Measurements from ENCODE around the gene LDB2. TPM values are rescaled to one million over a fixed set of nuclear protein-coding genes. Genes with fewer than 3 reads are reported as not detected.

LDB2 gene
- total RNA-seq, 6 experiments from 2014 or later = 24.2 to 40.4 (median 31.7) TPM

- Mint-ChIP-seq H3K4me3 (no peak overlapping the region), H3K27me3 (ENCODE audit: insufficient read depth) (no peaks in the 10 kb centered on the region; the same call in 1 of the 2 replicates), H3K4me1 (ENCODE audit: low read depth) (peaks cover 34% of the 10 kb centered on the region), H3K27ac (no peak overlapping the region), H3K36me3 (ENCODE audit: low read depth) (peaks cover 19% of the 10 kb centered on the region), H3K9me3 (no peaks in the 10 kb centered on the region)
- DNase-seq = no peak
- TF ChIP-seq, protein P1, sequence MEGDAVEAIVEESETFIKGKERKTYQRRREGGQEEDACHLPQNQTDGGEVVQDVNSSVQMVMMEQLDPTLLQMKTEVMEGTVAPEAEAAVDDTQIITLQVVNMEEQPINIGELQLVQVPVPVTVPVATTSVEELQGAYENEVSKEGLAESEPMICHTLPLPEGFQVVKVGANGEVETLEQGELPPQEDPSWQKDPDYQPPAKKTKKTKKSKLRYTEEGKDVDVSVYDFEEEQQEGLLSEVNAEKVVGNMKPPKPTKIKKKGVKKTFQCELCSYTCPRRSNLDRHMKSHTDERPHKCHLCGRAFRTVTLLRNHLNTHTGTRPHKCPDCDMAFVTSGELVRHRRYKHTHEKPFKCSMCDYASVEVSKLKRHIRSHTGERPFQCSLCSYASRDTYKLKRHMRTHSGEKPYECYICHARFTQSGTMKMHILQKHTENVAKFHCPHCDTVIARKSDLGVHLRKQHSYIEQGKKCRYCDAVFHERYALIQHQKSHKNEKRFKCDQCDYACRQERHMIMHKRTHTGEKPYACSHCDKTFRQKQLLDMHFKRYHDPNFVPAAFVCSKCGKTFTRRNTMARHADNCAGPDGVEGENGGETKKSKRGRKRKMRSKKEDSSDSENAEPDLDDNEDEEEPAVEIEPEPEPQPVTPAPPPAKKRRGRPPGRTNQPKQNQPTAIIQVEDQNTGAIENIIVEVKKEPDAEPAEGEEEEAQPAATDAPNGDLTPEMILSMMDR (IDR thresholded peaks at IDR 0.05) = no peak
Measured at GRCh38 chr4:16826406-16826910, 72.0 kb downstream of the LDB2 start.

DNA sequence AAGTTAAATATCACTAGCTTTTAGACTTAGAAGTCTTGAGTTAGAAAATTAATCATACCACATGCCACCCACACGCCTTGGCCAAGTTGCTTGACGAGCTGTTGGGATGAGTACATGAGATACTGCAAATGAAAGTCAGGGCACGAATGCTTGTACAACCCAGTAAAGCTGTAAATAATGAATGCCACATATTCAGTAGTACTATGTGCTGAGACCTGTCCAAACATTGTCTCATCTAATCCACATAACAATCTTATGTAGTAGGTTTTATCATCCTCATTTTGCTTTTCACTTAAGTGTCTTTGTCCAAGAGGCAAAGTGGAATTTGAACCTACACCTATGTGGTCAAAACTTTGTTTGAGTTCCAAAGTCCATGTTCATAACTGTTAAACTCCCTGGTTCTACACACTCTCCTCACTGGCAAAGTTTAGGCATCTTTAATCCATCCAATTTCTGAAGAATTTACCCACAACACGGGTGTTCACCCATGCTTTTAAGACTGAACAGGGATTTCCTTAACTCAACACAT is 74.1 kb downstream of the LDB2 start:
- H3K36me3 Mint-ChIP-seq (ENCODE audit: low read depth) = peaks cover 19% of the 10 kb centered on the region
- H3K4me1 Mint-ChIP-seq (ENCODE audit: low read depth) = peaks cover 35% of the 10 kb centered on the region
- DNase-seq = no peak
- H3K4me3 Mint-ChIP-seq = no peak overlapping the region
- TF ChIP-seq, protein P1 (IDR thresholded peaks at IDR 0.05) = no peak
- H3K27ac Mint-ChIP-seq = no peak overlapping the region
- H3K9me3 Mint-ChIP-seq = no peaks in the 10 kb centered on the region
- no peaks in the 10 kb centered on the region; the same call in none of the 2 replicates for H3K27me3 Mint-ChIP-seq (ENCODE audit: insufficient read depth)

- peaks cover 19% of the 10 kb centered on the region for H3K36me3 Mint-ChIP-seq (ENCODE audit: low read depth)
- no peaks in the 10 kb centered on the region for H3K9me3 Mint-ChIP-seq
- H3K27me3 Mint-ChIP-seq (ENCODE audit: insufficient read depth) = no peaks in the 10 kb centered on the region; the same call in none of the 2 replicates
- H3K4me3 Mint-ChIP-seq = no peak overlapping the region
- TF ChIP-seq, protein P1 (IDR thresholded peaks at IDR 0.05) = no peak
- peaks cover 25% of the 10 kb centered on the region for H3K4me1 Mint-ChIP-seq (ENCODE audit: low read depth)
- DNase-seq = no peak
- H3K27ac Mint-ChIP-seq = no peak overlapping the region
Measured at GRCh38 chr4:16820329-16820728, 78.1 kb downstream of the LDB2 start.

DNA sequence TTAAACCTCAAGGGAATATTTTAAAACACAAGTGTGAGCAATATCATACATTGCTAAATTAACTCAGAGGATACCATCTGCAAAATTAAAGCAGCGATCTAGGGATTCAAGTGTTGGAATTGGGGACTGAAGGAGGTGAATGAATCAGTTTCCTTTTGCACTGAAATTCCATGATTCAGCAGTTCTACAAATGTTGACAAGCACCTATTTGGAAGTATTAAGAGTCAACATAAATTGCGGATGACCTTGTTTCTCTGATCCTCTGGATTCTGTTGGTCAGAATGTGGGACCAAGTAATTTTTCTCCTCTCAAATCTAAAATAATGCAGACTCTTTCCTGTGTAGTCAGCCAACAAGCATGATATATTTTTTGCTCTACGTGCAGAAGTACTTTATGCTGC is 78.8 kb downstream of the LDB2 start:
- TF ChIP-seq, protein P1 (IDR thresholded peaks at IDR 0.05) = no peak
- Mint-ChIP-seq H3K27me3 (ENCODE audit: insufficient read depth) (no peaks in the 10 kb centered on the region; the same call in none of the 2 replicates), H3K4me3 (no peak overlapping the region), H3K36me3 (ENCODE audit: low read depth) (peaks cover 17% of the 10 kb centered on the region), H3K27ac (no peak overlapping the region), H3K9me3 (no peaks in the 10 kb centered on the region), H3K4me1 (ENCODE audit: low read depth) (peaks cover 25% of the 10 kb centered on the region)
- DNase-seq = no peak

- TF ChIP-seq, protein P1 (IDR thresholded peaks at IDR 0.05) = no peak
- Mint-ChIP-seq H3K36me3 (ENCODE audit: low read depth) (peaks cover 4% of the 10 kb centered on the region; the same call in 1 of the 2 replicates), H3K4me1 (ENCODE audit: low read depth) (peaks cover 25% of the 10 kb centered on the region), H3K27me3 (ENCODE audit: insufficient read depth) (no peaks in the 10 kb centered on the region; the same call in none of the 2 replicates), H3K27ac (no peak overlapping the region), H3K4me3 (no peak overlapping the region), H3K9me3 (no peaks in the 10 kb centered on the region)
- DNase-seq = no peak
Measured at GRCh38 chr4:16818005-16818404, 80.4 kb downstream of the LDB2 start.
